HepG2 (cell line): ENCODE data around the gene DHX8. TPM values are rescaled to one million over a fixed set of nuclear protein-coding genes. Genes with fewer than 3 reads are reported as not detected.
A peak's percentile ranks its signal among the peaks of the same experiment; 100 is the strongest.

Experiments
- ATRX ChIP-seq: sonication (generic); formaldehyde crosslinking; IDR thresholded peaks from 2 replicates; pipeline ENCODE4 v1.4.0; 2020; ENCODE audit warnings: missing genetic modification reagents, borderline replicate concordance
- BRF2 ChIP-seq: sonication (generic); formaldehyde crosslinking; IDR thresholded peaks from 2 replicates; pipeline ENCODE4 v1.8.1; 2022; ENCODE audit warnings: mild to moderate bottlenecking, missing genetic modification reagents
- CBFB ChIP-seq: sonication (generic); formaldehyde crosslinking; IDR thresholded peaks from 2 replicates; pipeline ENCODE4 v1.4.0; 2020; ENCODE audit warnings: missing genetic modification reagents
- FOSL2 ChIP-seq: sonication (generic); formaldehyde crosslinking; IDR thresholded peaks from 2 replicates; pipeline ENCODE4 v1.4.0; 2020; ENCODE audit warnings: missing genetic modification reagents
- GLI4 ChIP-seq: sonication (generic); formaldehyde crosslinking; IDR thresholded peaks from 2 replicates; pipeline ENCODE4 v1.5.1; 2020; ENCODE audit warnings: missing genetic modification reagents, mild to moderate bottlenecking, moderate library complexity, borderline replicate concordance
- MAZ ChIP-seq, 2 experiments: sonication (generic) in 1 of 2; formaldehyde crosslinking in 1 of 2; IDR thresholded peaks; 2 replicates each; pipeline versions ENCODE4 v1.5.0 to v1.6.1; 2012 to 2020; ENCODE audit warnings: low read depth in 2 of 2, mild to moderate bottlenecking in 2 of 2, borderline replicate concordance in 1 of 2, improper control_type of control experiment in 1 of 2, low read length in 1 of 2, missing genetic modification reagents in 1 of 2, moderate library complexity in 1 of 2
- MIER3 ChIP-seq: IDR thresholded peaks from 2 replicates; pipeline ENCODE4 v1.6.1; 2016; ENCODE audit warnings: missing compliant biosample characterization, borderline replicate concordance
- POLR2A ChIP-seq, 2 experiments: IDR thresholded peaks; 2 replicates each; pipeline ENCODE4 v1.6.1; 2011; ENCODE audit warnings: low read depth in 2 of 2, low read length in 2 of 2, mild to moderate bottlenecking in 1 of 2, moderate library complexity in 1 of 2; ENCODE audit not compliant: insufficient read depth in 1 of 2
- RELA ChIP-seq: sonication (generic); formaldehyde crosslinking; IDR thresholded peaks from 2 replicates; pipeline ENCODE4 v1.4.0; 2020; ENCODE audit warnings: missing genetic modification reagents
- TBP ChIP-seq: sonication (generic); formaldehyde crosslinking; IDR thresholded peaks from 2 replicates; pipeline ENCODE4 v1.5.0; 2020; ENCODE audit warnings: missing genetic modification reagents
- TIGD3 ChIP-seq: sonication (generic); formaldehyde crosslinking; IDR thresholded peaks from 2 replicates; pipeline ENCODE4 v1.5.1; 2020; ENCODE audit warnings: mild to moderate bottlenecking, missing genetic modification reagents, borderline replicate concordance
- TMF1 ChIP-seq: sonication (generic); formaldehyde crosslinking; IDR thresholded peaks from 2 replicates; pipeline ENCODE4 v1.8.1; 2022; ENCODE audit warnings: low read depth, missing genetic modification reagents
- U2AF2 ChIP-seq: fragments of 200-400 bp; formaldehyde crosslinking; IDR thresholded peaks from 2 replicates; pipeline ENCODE4 v1.6.1; 2017; ENCODE audit warnings: low read depth, mild to moderate bottlenecking, low read length
- ZBTB14 ChIP-seq: sonication (generic); formaldehyde crosslinking; IDR thresholded peaks from 2 replicates; pipeline ENCODE4 v1.4.0; 2020; ENCODE audit warnings: missing genetic modification reagents
- ZBTB44 ChIP-seq: sonication (generic); formaldehyde crosslinking; IDR thresholded peaks from 2 replicates; pipeline ENCODE4 v1.4.0; 2020; ENCODE audit warnings: missing genetic modification reagents
- ZBTB7A ChIP-seq: sonication (generic); formaldehyde crosslinking; IDR thresholded peaks from 2 replicates; pipeline ENCODE4 v1.8.0; 2022; ENCODE audit warnings: mild to moderate bottlenecking, missing genetic modification reagents
- ZNF20 ChIP-seq: sonication (generic); formaldehyde crosslinking; IDR thresholded peaks from 2 replicates; pipeline ENCODE4 v1.4.0; 2020; ENCODE audit warnings: mild to moderate bottlenecking, moderate library complexity, missing genetic modification reagents
- ZNF292 ChIP-seq: sonication (generic); formaldehyde crosslinking; IDR thresholded peaks from 2 replicates; pipeline ENCODE4 v1.8.1; 2022; ENCODE audit warnings: mild to moderate bottlenecking, low read depth, missing genetic modification reagents, borderline replicate concordance
- ZNF431 ChIP-seq: sonication (generic); formaldehyde crosslinking; IDR thresholded peaks from 2 replicates; pipeline ENCODE4 v1.9.0; 2022; ENCODE audit warnings: missing genetic modification reagents, low read depth, mild to moderate bottlenecking, borderline replicate concordance
- ZNF562 ChIP-seq: sonication (generic); formaldehyde crosslinking; IDR thresholded peaks from 2 replicates; pipeline ENCODE4 v1.8.0; 2022; ENCODE audit warnings: missing genetic modification reagents, borderline replicate concordance
- ZNF704 ChIP-seq: sonication (generic); formaldehyde crosslinking; IDR thresholded peaks from 2 replicates; pipeline ENCODE4 v1.8.1; 2023; ENCODE audit warnings: mild to moderate bottlenecking, inconsistent platforms, moderate library complexity, missing genetic modification reagents, borderline replicate concordance
- ZNF766 ChIP-seq: sonication (generic); formaldehyde crosslinking; IDR thresholded peaks from 2 replicates; pipeline ENCODE4 v1.5.0; 2020; ENCODE audit warnings: missing genetic modification reagents, borderline replicate concordance
- ZSCAN12 ChIP-seq: sonication (generic); formaldehyde crosslinking; IDR thresholded peaks from 2 replicates; pipeline ENCODE4 v1.9.0; 2021; ENCODE audit warnings: mild to moderate bottlenecking, missing genetic modification reagents
- polyA plus RNA-seq, 8 experiments: library from polyadenylated mRNA; depleted of rRNA in 3 of 8; stranded (reverse) in 7 of 8; unstranded in 1 of 8; fragments of >200 nt; fragmentation: Illumina TruSeq in 4 of 8; extraction: Trizol in 4 of 8; gene quantifications; 2 replicates each; pipeline versions ENCODE4 v1.2.1 to v1.2.3, GENCODE V29; 2011 to 2016; ENCODE audit warnings: low read depth in 4 of 8, missing spikeins in 1 of 8, mixed read lengths in 1 of 8; ENCODE audit not compliant: insufficient read depth in 1 of 8
- total RNA-seq, 5 experiments: library from RNA; depleted of rRNA; stranded (reverse); fragments of >200 nt; fragmentation: Illumina TruSeq; extraction: Trizol; gene quantifications; 2 replicates each; pipeline ENCODE4 v1.2.3, GENCODE V29; 2016; ENCODE audit warnings: low read depth in 1 of 5

DHX8 gene
- total and polyA plus RNA-seq, 2 of the 13 experiments (the other 11 are each of a cell fraction or from before 2014, with no cell fraction given): 24.8 to 48.9 TPM

GRCh38 chr17:43559161-43559816, 75.5 kb downstream of the DHX8 start (continued):
- TF ChIP-seq ATRX (no peak), RELA (CRISPR knock-in tag) (no peak), ZBTB14 (CRISPR knock-in tag) (no peak), FOSL2 (CRISPR knock-in tag) (0 out of 2 replicates have a peak, but pooled peaks have one; percentile 4), ZBTB7A (CRISPR knock-in tag) (peak; percentile 67; the same call in 1 of the 2 replicates), TIGD3 (no peak), TMF1 (no peak), POLR2A (IDR thresholded peaks at IDR 0.05; ENCODE audit: insufficient read depth in 1 of 2, low read depth in 2 of 2, low read length in 2 of 2) (0 out of 4 replicates have a peak, but pooled peaks of 1 of the 2 experiments have one; percentile 44), ZNF562 (no peak), MAZ (IDR thresholded peaks at IDR 0.05; ENCODE audit: borderline replicate concordance, low read depth, low read length) (no peak), MAZ (CRISPR knock-in tag; IDR thresholded peaks at IDR 0.05; ENCODE audit: low read depth) (peak; percentile 54; the same call in 1 of the 2 replicates), ZSCAN12 (CRISPR knock-in tag) (no peak), BRF2 (CRISPR knock-in tag) (no peak), CBFB (CRISPR knock-in tag) (no peak), ZNF431 (CRISPR knock-in tag) (no peak), TBP (CRISPR knock-in tag) (no peak), ZNF704 (no peak), GLI4 (CRISPR knock-in tag) (no peak), ZNF766 (no peak), ZBTB44 (no peak), ZNF20 (CRISPR knock-in tag) (no peak), ZNF292 (peak; percentile 38; the same call in 1 of the 2 replicates), MIER3 (CRISPR knock-in tag) (no peak), U2AF2 (no peak)
